GM19372 (cell line): ENCODE measurements around the gene CDC34.
"Not testable (repeated sequence)": the region's sequence is repeated elsewhere in the genome, so short reads cannot be mapped to it uniquely, and the experiment has no call there.

Experiments used
- ATAC-seq: cut with Tn5 transposase; IDR thresholded peaks from one replicate; pipeline ENCODE4 v1.9.1; 2021; ENCODE audit warnings: mild to moderate bottlenecking, low read depth, moderate library complexity; ENCODE audit not compliant: unreplicated experiment

Gene CDC34

GRCh38 chr19:584240-585001, 52.9 kb downstream of the CDC34 start:
- no peak for ATAC-seq

GRCh38 chr19:585146-585545, 53.6 kb downstream of the CDC34 start:
- not testable (repeated sequence) for ATAC-seq

GRCh38 chr19:585551-586110, 54.1 kb downstream of the CDC34 start:
- no peak for ATAC-seq

- no peak for ATAC-seq
Observed at GRCh38 chr19:588093-588740, 56.7 kb downstream of the CDC34 start.

GRCh38 chr19:588741-589692, 57.5 kb downstream of the CDC34 start:
- ATAC-seq, result no peak

- no peak for ATAC-seq
Observed at GRCh38 chr19:589693-590395, 58.3 kb downstream of the CDC34 start, which contains the start of gene HCN2. Gene HCN2, plus strand, starts transcription at chr19:589881. Its CDS starts 65 bp downstream, at chr19:589946.

GRCh38 chr19:590396-590745, 58.8 kb downstream of the CDC34 start:
- no peak for ATAC-seq

GRCh38 chr19:590750-591098, 59.2 kb downstream of the CDC34 start:
- ATAC-seq, result no peak

- ATAC-seq, result no peak
Observed at GRCh38 chr19:591099-591958, 59.8 kb downstream of the CDC34 start.
